CD14-positive monocyte (primary cell): Measurements from ENCODE around the gene DDC. TPM values are rescaled to one million over a fixed set of nuclear protein-coding genes. Genes with fewer than 3 reads are reported as not detected.

ENCODE experiments used
- DNase-seq, 3 donors: peaks; one replicate each; pipeline ENCODE4 v3.0.0-alpha.2; 2011 to 2022
- H2AFZ ChIP-seq: 2 replicates; pipeline ENCODE4 v1.6.0; 2012; ENCODE audit warnings: mild to moderate bottlenecking, low read depth, low read length, inconsistent platforms; ENCODE audit not compliant: insufficient read depth, poor library complexity, severe bottlenecking
- H3K27ac ChIP-seq, 2 donors: 1 replicate in 1 of 2; 2 replicates in 1 of 2; pipeline ENCODE4 v1.5.1; 2012 to 2013; ENCODE audit warnings: low read length in 2 of 2, control low read depth in 1 of 2, inconsistent platforms in 1 of 2, low read depth in 1 of 2, mild to moderate bottlenecking in 1 of 2
- H3K27me3 ChIP-seq, 2 donors: one replicate each; pipeline versions ENCODE4 v1.6.0 to v1.6.1; 2011 to 2013; ENCODE audit warnings: low read length in 2 of 2; ENCODE audit not compliant: control insufficient read depth in 2 of 2, insufficient read depth in 2 of 2
- H3K36me3 ChIP-seq, 2 donors: replicated peaks in 1 of 2; 1 replicate in 1 of 2; 2 replicates in 1 of 2; pipeline versions ENCODE4 v1.5.1 to v1.6.1; 2012 to 2013; ENCODE audit warnings: low read length in 2 of 2, control low read depth in 1 of 2, inconsistent platforms in 1 of 2, mild to moderate bottlenecking in 1 of 2; ENCODE audit not compliant: insufficient read depth in 2 of 2, control insufficient read depth in 1 of 2
- H3K4me1 ChIP-seq, 2 donors: 1 replicate in 1 of 2; 2 replicates in 1 of 2; pipeline versions ENCODE4 v1.5.1 to v1.6.1; 2012 to 2013; ENCODE audit warnings: low read length in 2 of 2, control low read depth in 1 of 2, inconsistent platforms in 1 of 2, mild to moderate bottlenecking in 1 of 2, moderate library complexity in 1 of 2; ENCODE audit not compliant: insufficient read depth in 2 of 2, control insufficient read depth in 1 of 2
- H3K4me2 ChIP-seq: replicated peaks from 2 replicates; pipeline ENCODE3; 2012; ENCODE audit warnings: low read length, moderate library complexity, mild to moderate bottlenecking; ENCODE audit not compliant: poor library complexity, severe bottlenecking; ENCODE audit errors: extremely low read depth
- H3K4me3 ChIP-seq, 3 experiments: fragments of 200-600 bp in 1 of 3; sonication (generic) in 1 of 3; replicated peaks in 1 of 3; 1 replicate in 2 of 3; 2 replicates in 1 of 3; pipeline ENCODE4 v1.5.1; 2011 to 2013; ENCODE audit warnings: low read length in 3 of 3, mild to moderate bottlenecking in 3 of 3, control low read depth in 2 of 3, low read depth in 2 of 3, inconsistent platforms in 1 of 3, moderate library complexity in 1 of 3
- H3K79me2 ChIP-seq: 2 replicates; pipeline ENCODE4 v1.6.0; 2012; ENCODE audit warnings: mild to moderate bottlenecking, control low read depth, inconsistent platforms, low read length, moderate library complexity; ENCODE audit not compliant: insufficient read depth
- H3K9ac ChIP-seq: 2 replicates; pipeline ENCODE4 v1.6.0; 2017; ENCODE audit warnings: low read length, mild to moderate bottlenecking; ENCODE audit not compliant: insufficient read depth, poor library complexity, severe bottlenecking
- H3K9me3 ChIP-seq, 2 donors: replicated peaks in 1 of 2; 1 replicate in 1 of 2; 2 replicates in 1 of 2; pipeline versions ENCODE4 v1.5.1 to v1.6.1; 2012 to 2013; ENCODE audit warnings: low read length in 2 of 2, control low read depth in 1 of 2; ENCODE audit not compliant: control insufficient read depth in 1 of 2, insufficient read depth in 1 of 2
- H4K20me1 ChIP-seq: 2 replicates; pipeline ENCODE4 v1.6.0; 2012; ENCODE audit warnings: mild to moderate bottlenecking, low read length, control low read depth, moderate library complexity; ENCODE audit not compliant: insufficient read depth
- H3K27ac Mint-ChIP-seq, 7 donors: one replicate each; pipeline ENCODE4 v1.8.0; 2020; ENCODE audit warnings: mild to moderate bottlenecking in 7 of 7, mixed read lengths in 7 of 7, moderate library complexity in 6 of 7, inconsistent platforms in 2 of 7
- H3K27me3 Mint-ChIP-seq, 3 donors: one replicate each; pipeline ENCODE4 v1.8.0; 2021 to 2022; ENCODE audit warnings: low read depth in 3 of 3, mild to moderate bottlenecking in 3 of 3, mixed read lengths in 3 of 3, moderate library complexity in 3 of 3, inconsistent platforms in 1 of 3
- H3K36me3 Mint-ChIP-seq, 2 donors: one replicate each; pipeline ENCODE4 v1.8.0; 2020; ENCODE audit warnings: mixed read lengths in 2 of 2, inconsistent platforms in 1 of 2, mild to moderate bottlenecking in 1 of 2
- H3K4me1 Mint-ChIP-seq: one replicate; pipeline ENCODE4 v1.8.0; 2020; ENCODE audit warnings: mild to moderate bottlenecking, mixed read lengths
- H3K4me3 Mint-ChIP-seq, 2 donors: one replicate each; pipeline ENCODE4 v1.8.0; 2020; ENCODE audit warnings: mild to moderate bottlenecking in 2 of 2, mixed read lengths in 2 of 2, moderate library complexity in 1 of 2
- H3K9me3 Mint-ChIP-seq, 7 donors: one replicate each; pipeline ENCODE4 v1.8.0; 2020 to 2022; ENCODE audit warnings: mixed read lengths in 7 of 7, mild to moderate bottlenecking in 6 of 7, moderate library complexity in 6 of 7, inconsistent platforms in 2 of 7
- CTCF ChIP-seq: fragments of 200-600 bp; IDR thresholded peaks from one replicate; pipeline ENCODE4 v1.8.0; 2022; ENCODE audit warnings: antibody characterized with exemption, mild to moderate bottlenecking
- WGBS: methylation state at CpG from one replicate; pipeline ENCODE4 v1.1.5; 2013; ENCODE audit warnings: missing lambda C conversion rate; ENCODE audit not compliant: insufficient coverage; 5-methylcytosine and 5-hydroxymethylcytosine counted together
- intact Hi-C, 2 donors: fragments of 100-400 bp; cut with micrococcal nuclease; formaldehyde crosslinking; loops; one replicate each; pipeline versions ENCODE4 v1.15.0 to v1.15.1; 2023
- polyA plus RNA-seq, 3 donors: library from polyadenylated mRNA; depleted of rRNA in 1 of 3; unstranded in 2 of 3; stranded (reverse) in 1 of 3; fragments of 300-500 nt in 2 of 3; fragments of >200 nt in 1 of 3; fragmentation: Illumina TruSeq in 2 of 3; gene quantifications; 1 replicate in 2 of 3; 2 replicates in 1 of 3; pipeline ENCODE4 v1.2.3, GENCODE V29; 2012 to 2021

The DDC gene
- polyA plus RNA-seq, 3 donors = not detected

GRCh38 chr7:50423860-50424259 is 141.3 kb downstream of the DDC start:
- no peak for TF ChIP-seq CTCF
- Histone ChIP-seq H3K36me3 (no peaks in the 10 kb centered on the region), H3K27me3 (no peaks in the 10 kb centered on the region), H3K79me2 (no peaks in the 10 kb centered on the region), H3K9me3 (no peaks in the 10 kb centered on the region), H4K20me1 (no peaks in the 10 kb centered on the region), H3K27ac (no peak overlapping the region), H2AFZ (no peak overlapping the region), H3K9ac (no peak overlapping the region), H3K4me1 (no peaks in the 10 kb centered on the region), H3K4me3 (no peak overlapping the region), H3K4me2 (no peak overlapping the region)
- 67% methylated on average over 1 of the region's 4 CpGs for WGBS
- intact Hi-C loops = no loop called here
- H3K27me3 Mint-ChIP-seq = peaks cover 0 to 3% (median 2%) of the 10 kb centered on the region in 3 donors
- no peaks in the 10 kb centered on the region for H3K4me1 Mint-ChIP-seq
- no peak overlapping the region for H3K4me3 Mint-ChIP-seq
- no peak overlapping the region for H3K27ac Mint-ChIP-seq
- no peaks in the 10 kb centered on the region for H3K36me3 Mint-ChIP-seq
- no peak for DNase-seq
- H3K9me3 Mint-ChIP-seq = no peaks in the 10 kb centered on the region

- DNase-seq = no peak
- Histone ChIP-seq H3K79me2 (no peaks in the 10 kb centered on the region), H3K27ac (no peak overlapping the region), H3K36me3 (no peaks in the 10 kb centered on the region), H3K4me1 (peaks cover 6 to 8% of the 10 kb centered on the region in 2 donors), H3K27me3 (no peaks in the 10 kb centered on the region), H3K9me3 (no peaks in the 10 kb centered on the region), H2AFZ (no peak overlapping the region), H3K4me2 (no peak overlapping the region), H3K9ac (no peak overlapping the region), H3K4me3 (no peak overlapping the region), H4K20me1 (no peaks in the 10 kb centered on the region)
- Mint-ChIP-seq H3K4me3 (no peak overlapping the region), H3K36me3 (no peaks in the 10 kb centered on the region), H3K9me3 (no peaks in the 10 kb centered on the region), H3K4me1 (peaks cover 8% of the 10 kb centered on the region), H3K27ac (peak overlapping the region in 1 of 7 donors; percentile 15), H3K27me3 (peaks cover 0 to 3% (median 2%) of the 10 kb centered on the region in 3 donors)
- 95% methylated on average over 5 of the region's 6 CpGs for WGBS
- intact Hi-C loops = no loop called here
- no peak for TF ChIP-seq CTCF
These were observed 142.3 kb downstream of the DDC start for GRCh38 chr7:50422858-50423257.
